HL-60 (cell line): Measurements from ENCODE around the gene EYS.

ENCODE experiments used
- DNase-seq, 2 experiments: peaks; one replicate each; pipeline ENCODE4 v3.0.0-alpha.2; 2010 to 2020; ENCODE audit warnings: low read depth in 1 of 2, low spot score in 1 of 2
- H3K27ac ChIP-seq: fragments of 250-450 bp; sonication (Bioruptor Pico); replicated peaks from 2 replicates; pipeline ENCODE4 v1.5.1; 2020; ENCODE audit warnings: mild to moderate bottlenecking, moderate library complexity
- H3K27me3 ChIP-seq: fragments of 250-450 bp; sonication (Bioruptor Pico); 2 replicates; pipeline ENCODE4 v1.5.1; 2021; ENCODE audit warnings: mild to moderate bottlenecking, moderate library complexity; ENCODE audit not compliant: insufficient read depth, poor library complexity, severe bottlenecking
- H3K4me3 ChIP-seq: replicated peaks from 2 replicates; pipeline ENCODE4 v1.5.1; 2011; ENCODE audit warnings: mild to moderate bottlenecking, control low read depth, low read length; ENCODE audit not compliant: insufficient read depth
- CTCF ChIP-seq: IDR thresholded peaks from one replicate; pipeline ENCODE4 v1.5.1; 2011; ENCODE audit warnings: low read length, control low read depth, inconsistent platforms; ENCODE audit not compliant: insufficient read depth
- GABPA ChIP-seq: IDR thresholded peaks from 2 replicates; pipeline ENCODE4 v1.6.1; 2012; ENCODE audit warnings: low read depth
- POLR2AphosphoS5 ChIP-seq: IDR thresholded peaks from 2 replicates; pipeline ENCODE4 v1.6.1; 2012; ENCODE audit warnings: low read depth
- REST ChIP-seq: IDR thresholded peaks from 2 replicates; pipeline ENCODE4 v1.6.1; 2012; ENCODE audit warnings: low read depth; ENCODE audit not compliant: insufficient replicate concordance
- SPI1 ChIP-seq: IDR thresholded peaks from 2 replicates; pipeline ENCODE4 v1.6.1; 2012; ENCODE audit warnings: low read depth, mild to moderate bottlenecking, borderline replicate concordance

EYS gene

GRCh38 chr6:63926258-63926780 is 1780.7 kb downstream of the EYS start:
- Histone ChIP-seq H3K27me3 (no peaks in the 10 kb centered on the region), H3K4me3 (no peak overlapping the region), H3K27ac (no peak overlapping the region)
- no peak for TF ChIP-seq POLR2AphosphoS5
- TF ChIP-seq GABPA: no peak
- TF ChIP-seq CTCF: no peak
- no peak for TF ChIP-seq REST
- no peak for TF ChIP-seq SPI1
- no peak for DNase-seq

- peak in 1 of 2 experiments; percentile 3 for DNase-seq
- H3K27ac ChIP-seq: no peak overlapping the region
- H3K4me3 ChIP-seq: no peak overlapping the region
These were observed 1783.8 kb downstream of the EYS start for GRCh38 chr6:63923139-63923739.

GRCh38 chr6:63919556-63920110 is 1787.4 kb downstream of the EYS start:
- Histone ChIP-seq H3K27me3 (no peaks in the 10 kb centered on the region), H3K4me3 (no peak overlapping the region), H3K27ac (no peak overlapping the region)
- DNase-seq: no peak
- TF ChIP-seq POLR2AphosphoS5 (no peak), REST (no peak), SPI1 (no peak), GABPA (no peak), CTCF (no peak)

More at GRCh38 chr6:63923139-63923739, 1783.8 kb downstream of the EYS start:
- no peaks in the 10 kb centered on the region for H3K27me3 ChIP-seq
- no peak for TF ChIP-seq GABPA
- TF ChIP-seq CTCF: peak; percentile 23

- no peak overlapping the region for H3K4me3 ChIP-seq
- no peak for DNase-seq
- no peak overlapping the region for H3K27ac ChIP-seq
- H3K27me3 ChIP-seq: no peaks in the 10 kb centered on the region
- no peak for TF ChIP-seq SPI1
- no peak for TF ChIP-seq REST
- TF ChIP-seq POLR2AphosphoS5: no peak
- TF ChIP-seq GABPA: no peak
- no peak for TF ChIP-seq CTCF
These were observed 1794.1 kb downstream of the EYS start for GRCh38 chr6:63912887-63913286.
